A549 (cell line): ENCODE data around the gene TREX2. TPM values are rescaled to one million over a fixed set of nuclear protein-coding genes. Genes with fewer than 3 reads are reported as not detected.
"Not testable (repeated sequence)": the region's sequence is repeated elsewhere in the genome, so short reads cannot be mapped to it uniquely, and the experiment has no call there.

Source experiments
- ATAC-seq, 2 experiments: fragments of 200-7000 bp in 1 of 2; fragments of >200 bp in 1 of 2; cut with Nextera tagmentation in 1 of 2; cut with Tn5 transposase in 1 of 2; 3 replicates each; pipeline versions ENCODE4 v1.8.0 to v1.9.1; 2018 to 2020; ENCODE audit warnings: mild to moderate bottlenecking in 1 of 2, moderate library complexity in 1 of 2
- CTCF ChIA-PET: fragments of 300-600 bp; sonication (Branson Sonifier 250); formaldehyde crosslinking; extraction: SDS; loops from one replicate; lab custom pipeline; 2021; ENCODE audit warnings: antibody characterized with exemption, inconsistent platforms; lab: Yijun Ruan, JAX
- POLR2A ChIA-PET: fragments of 350-600 bp; formaldehyde crosslinking; extraction: SDS; loops from one replicate; lab custom pipeline; 2021; ENCODE audit warnings: antibody characterized with exemption, inconsistent platforms; lab: Yijun Ruan, JAX
- DNase-seq, 2 experiments: peaks; one replicate each; pipeline versions ENCODE4 v3.0.0 to v3.0.0-alpha.2; 2011 to 2016; ENCODE audit warnings: low read depth in 1 of 2, low spot score in 1 of 2
- FAIRE-seq: peaks from 2 replicates; lab custom pipeline; 2011; peaks lifted over from hg19 to GRCh38; lab: Jason Lieb, UNC
- H3K27ac ChIP-seq, 2 experiments: fragments of >200 bp; sonication (Bioruptor Twin); formaldehyde crosslinking; 3 replicates each; pipeline ENCODE4 v1.5.1; 2016 to 2017
- H3K4me1 ChIP-seq: fragments of >200 bp; sonication (Bioruptor Twin); formaldehyde crosslinking; 3 replicates; pipeline ENCODE4 v1.6.1; 2016
- H3K4me2 ChIP-seq: fragments of >200 bp; sonication (Bioruptor Twin); formaldehyde crosslinking; 3 replicates; pipeline ENCODE4 v1.6.1; 2016
- H3K4me3 ChIP-seq: fragments of >200 bp; sonication (Bioruptor Twin); formaldehyde crosslinking; 3 replicates; pipeline ENCODE4 v1.5.1; 2016
- H3K9me3 ChIP-seq: fragments of >200 bp; sonication (Bioruptor Twin); formaldehyde crosslinking; 3 replicates; pipeline ENCODE4 v1.6.1; 2016
- CBX2 ChIP-seq: fragments of 200-600 bp; sonication (generic); IDR thresholded peaks from 2 replicates; pipeline ENCODE4 v1.6.1; 2016; ENCODE audit warnings: low read depth, mild to moderate bottlenecking, borderline replicate concordance
- EHF ChIP-seq: fragments of 250-450 bp; sonication (Bioruptor Pico); IDR thresholded peaks from 2 replicates; pipeline ENCODE4 v1.5.0; 2020; ENCODE audit warnings: mild to moderate bottlenecking
- EHMT2 ChIP-seq: fragments of 200-600 bp; sonication (generic); IDR thresholded peaks from 2 replicates; pipeline ENCODE4 v1.6.1; 2016; ENCODE audit warnings: antibody characterized with exemption, low read depth, mild to moderate bottlenecking, moderate library complexity
- EP300 ChIP-seq, 2 experiments: fragments of >200 bp; sonication (Bioruptor Twin); formaldehyde crosslinking; IDR thresholded peaks; 2 replicates in 1 of 2; 3 replicates in 1 of 2; pipeline ENCODE4 v1.6.1; 2016 to 2017
- FOSB ChIP-seq: fragments of 250-450 bp; sonication (Bioruptor Pico); IDR thresholded peaks from 2 replicates; pipeline ENCODE4 v1.5.0; 2020; ENCODE audit warnings: mild to moderate bottlenecking, moderate library complexity
- FOXS1 ChIP-seq: fragments of 250-450 bp; sonication (Bioruptor Pico); IDR thresholded peaks from 2 replicates; pipeline ENCODE4 v1.5.0; 2020; ENCODE audit warnings: mild to moderate bottlenecking, moderate library complexity
- HMGXB4 ChIP-seq: fragments of 250-450 bp; sonication (Bioruptor Pico); IDR thresholded peaks from 2 replicates; pipeline ENCODE4 v1.5.0; 2021; ENCODE audit warnings: mild to moderate bottlenecking, moderate library complexity, borderline replicate concordance
- JUN ChIP-seq, 2 experiments: fragments of >200 bp; sonication (Bioruptor Twin); formaldehyde crosslinking; IDR thresholded peaks; 2 replicates in 1 of 2; 3 replicates in 1 of 2; pipeline ENCODE4 v1.6.1; 2016 to 2017
- JUNB ChIP-seq: fragments of >200 bp; sonication (Bioruptor Twin); formaldehyde crosslinking; IDR thresholded peaks from 2 replicates; pipeline ENCODE4 v1.6.1; 2016
- KDM1A ChIP-seq: fragments of 200-600 bp; sonication (generic); IDR thresholded peaks from 2 replicates; pipeline ENCODE4 v1.6.1; 2016; ENCODE audit warnings: low read depth, mild to moderate bottlenecking
- KDM5A ChIP-seq: fragments of 200-600 bp; sonication (generic); IDR thresholded peaks from 2 replicates; pipeline ENCODE4 v1.6.1; 2016; ENCODE audit warnings: antibody characterized with exemption, mild to moderate bottlenecking
- POLR2A ChIP-seq: IDR thresholded peaks from 2 replicates; pipeline ENCODE4 v1.6.1; 2012; ENCODE audit warnings: mild to moderate bottlenecking, low read length
- POLR2AphosphoS2 ChIP-seq: conservative IDR thresholded peaks from 2 replicates; pipeline ENCODE4 v1.6.1; 2012; ENCODE audit warnings: low read length, improper control_type of control experiment, inconsistent platforms
- RARB ChIP-seq: fragments of 250-450 bp; sonication (Bioruptor Pico); IDR thresholded peaks from 2 replicates; pipeline ENCODE4 v1.8.0; 2021; ENCODE audit warnings: mild to moderate bottlenecking, moderate library complexity
- RCOR1 ChIP-seq: fragments of 150-350 bp; IDR thresholded peaks from 2 replicates; pipeline ENCODE4 v1.6.1; 2014; ENCODE audit warnings: antibody characterized with exemption, low read length, low read depth
- REST ChIP-seq: fragments of 200-600 bp; sonication (generic); IDR thresholded peaks from 2 replicates; pipeline ENCODE4 v1.6.1; 2016; ENCODE audit warnings: antibody characterized with exemption, mild to moderate bottlenecking, moderate library complexity
- RNF2 ChIP-seq: fragments of 200-600 bp; sonication (generic); IDR thresholded peaks from 2 replicates; pipeline ENCODE4 v1.6.1; 2016; ENCODE audit warnings: low read depth, mild to moderate bottlenecking, antibody characterized with exemption, moderate library complexity, borderline replicate concordance
- ZSCAN20 ChIP-seq: fragments of 250-450 bp; sonication (Bioruptor Pico); IDR thresholded peaks from 2 replicates; pipeline ENCODE4 v1.8.0; 2022; ENCODE audit warnings: mild to moderate bottlenecking, moderate library complexity
- WGBS: methylation state at CpG from one replicate; pipeline ENCODE4 v1.1.6; 2017; ENCODE audit errors: missing lambda C conversion rate; 5-methylcytosine and 5-hydroxymethylcytosine counted together
- polyA plus RNA-seq, 4 experiments: library from polyadenylated mRNA; depleted of rRNA in 3 of 4; stranded (reverse); fragments of >200 nt; fragmentation: RNase III in 1 of 4; extraction: RNeasy Plus Mini Kit Qiagen cat#74134 plus additional on column Dnase treatment in 1 of 4; gene quantifications; 2 replicates in 3 of 4; 3 replicates in 1 of 4; pipeline ENCODE4 v1.2.3, GENCODE V29; 2011 to 2017
- TF ChIP-seq, protein P1 (sequence below): IDR thresholded peaks from 2 replicates; pipeline ENCODE4 v1.6.1; 2012; ENCODE audit warnings: low read depth, borderline replicate concordance
- TF ChIP-seq, protein P2 (sequence below): fragments of 150-350 bp; IDR thresholded peaks from 2 replicates; pipeline ENCODE4 v1.6.1; 2014; ENCODE audit warnings: low read depth, mild to moderate bottlenecking, low read length

TREX2 gene
- polyA plus RNA-seq, 2 of the 4 experiments (the other 2 are of a cell fraction): 0.27 to 0.99 TPM

GRCh38 chrX:153406011-153406410, 39.8 kb downstream of the TREX2 start:
- no peak for ATAC-seq
- no peak overlapping the region for H3K27ac ChIP-seq
- ChIA-PET CTCF (interaction anchor here (1.5 to 1.7 kb wide), 4 partner anchors 13 to 373 kb away, joined by 3 to 4 read pairs (median 3); no protein-coding TSS in a partner anchor), POLR2A (no interaction called here)
- 61% methylated on average over 9 of the region's 9 CpGs for WGBS
- no peak overlapping the region for H3K4me3 ChIP-seq
- no peak overlapping the region for H3K4me2 ChIP-seq
- no peaks in the 10 kb centered on the region for H3K9me3 ChIP-seq
- H3K4me1 ChIP-seq: no peaks in the 10 kb centered on the region
- TF ChIP-seq FOSB (CRISPR knock-in tag): no peak
- TF ChIP-seq KDM1A: no peak
- TF ChIP-seq, protein P1, sequence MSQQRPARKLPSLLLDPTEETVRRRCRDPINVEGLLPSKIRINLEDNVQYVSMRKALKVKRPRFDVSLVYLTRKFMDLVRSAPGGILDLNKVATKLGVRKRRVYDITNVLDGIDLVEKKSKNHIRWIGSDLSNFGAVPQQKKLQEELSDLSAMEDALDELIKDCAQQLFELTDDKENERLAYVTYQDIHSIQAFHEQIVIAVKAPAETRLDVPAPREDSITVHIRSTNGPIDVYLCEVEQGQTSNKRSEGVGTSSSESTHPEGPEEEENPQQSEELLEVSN: no peak
- TF ChIP-seq ZSCAN20 (CRISPR knock-in tag): no peak
- TF ChIP-seq, protein P2, sequence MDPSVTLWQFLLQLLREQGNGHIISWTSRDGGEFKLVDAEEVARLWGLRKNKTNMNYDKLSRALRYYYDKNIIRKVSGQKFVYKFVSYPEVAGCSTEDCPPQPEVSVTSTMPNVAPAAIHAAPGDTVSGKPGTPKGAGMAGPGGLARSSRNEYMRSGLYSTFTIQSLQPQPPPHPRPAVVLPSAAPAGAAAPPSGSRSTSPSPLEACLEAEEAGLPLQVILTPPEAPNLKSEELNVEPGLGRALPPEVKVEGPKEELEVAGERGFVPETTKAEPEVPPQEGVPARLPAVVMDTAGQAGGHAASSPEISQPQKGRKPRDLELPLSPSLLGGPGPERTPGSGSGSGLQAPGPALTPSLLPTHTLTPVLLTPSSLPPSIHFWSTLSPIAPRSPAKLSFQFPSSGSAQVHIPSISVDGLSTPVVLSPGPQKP: no peak
- no peak for TF ChIP-seq EHMT2
- TF ChIP-seq CBX2: no peak
- TF ChIP-seq RARB (CRISPR knock-in tag): no peak
- no peak for DNase-seq
- FAIRE-seq: no peak

DNA sequence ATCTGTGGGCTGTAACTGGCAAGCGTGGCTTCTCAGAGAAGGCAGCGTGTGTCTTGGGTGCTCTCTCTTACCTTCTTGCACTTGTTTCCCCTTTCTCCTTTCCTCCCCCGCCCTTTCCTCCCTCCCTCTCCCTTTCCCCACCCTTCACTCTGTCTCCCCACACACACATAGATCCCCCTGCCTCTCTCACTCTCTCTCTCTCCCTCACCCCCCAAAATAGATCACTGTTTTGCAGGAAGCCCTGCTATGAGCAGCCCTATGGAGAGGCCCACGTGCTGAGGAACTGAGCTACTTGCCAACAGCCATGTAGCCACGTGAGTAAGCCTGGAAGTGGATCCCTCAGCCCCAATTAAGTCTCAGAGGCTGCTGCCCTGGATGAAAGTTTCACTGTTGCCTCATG, 40.4 kb downstream of the TREX2 start:
- no peak overlapping the region for H3K27ac ChIP-seq
- no peaks in the 10 kb centered on the region for H3K4me1 ChIP-seq
- POLR2A ChIA-PET: no interaction called here
- TF ChIP-seq KDM5A (no peak), CBX2 (no peak), RCOR1 (no peak), POLR2AphosphoS2 (no peak), JUNB (no peak), HMGXB4 (CRISPR knock-in tag) (no peak), EP300 (IDR thresholded peaks at IDR 0.05) (no peak), ZSCAN20 (CRISPR knock-in tag) (no peak)
- ATAC-seq (no peak), FAIRE-seq (no peak), DNase-seq (no peak)
- no peaks in the 10 kb centered on the region for H3K9me3 ChIP-seq
- H3K4me2 ChIP-seq: no peak overlapping the region
- CTCF ChIA-PET: interaction anchor here (1.5 to 1.7 kb wide), 3 partner anchors 13 to 56 kb away, joined by 3 to 4 read pairs (median 3); no protein-coding TSS in a partner anchor
- 22% methylated on average over 4 of the region's 5 CpGs for WGBS
- H3K4me3 ChIP-seq: no peak overlapping the region

DNA sequence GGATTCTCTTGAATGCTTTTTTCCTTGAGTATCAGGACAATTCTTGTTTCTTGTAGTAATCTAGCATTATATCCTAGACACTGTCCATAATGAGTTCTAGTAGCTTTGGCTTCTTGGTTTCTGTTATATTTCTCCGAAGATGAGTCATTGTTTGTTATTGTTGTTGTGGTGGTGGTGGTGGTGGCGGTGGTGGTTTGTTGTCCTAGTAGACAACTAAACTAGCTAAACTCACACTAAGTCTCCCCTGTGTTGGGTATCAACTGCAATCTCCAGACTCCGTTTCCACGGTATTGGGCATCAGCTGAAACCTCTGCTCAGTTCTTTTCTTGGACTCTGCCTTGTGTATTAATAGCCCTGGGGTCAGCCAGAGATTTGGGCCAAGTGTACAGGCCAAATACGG, 41.5 kb downstream of the TREX2 start:
- ATAC-seq, H3K4me1 ChIP-seq, H3K4me3 ChIP-seq, H3K4me2 ChIP-seq, H3K9me3 ChIP-seq, POLR2A ChIA-PET, DNase-seq, H3K27ac ChIP-seq: not testable (repeated sequence)
- CTCF ChIA-PET: interaction anchor here (0.7 kb wide), 1 partner anchor 461 kb away, joined by 3 read pairs; no protein-coding TSS in a partner anchor
- peak; percentile 68 for FAIRE-seq
- 28% methylated on average over 5 of the region's 5 CpGs for WGBS

GRCh38 chrX:153401133-153401764, 44.6 kb downstream of the TREX2 start, which contains the start of gene PNMA6E:
Gene PNMA6E (minus strand): TSS chrX:153401350. CDS start chrX:153398849, 2,501 bp downstream.
- Histone ChIP-seq H3K4me1 (no peaks in the 10 kb centered on the region), H3K9me3 (no peaks in the 10 kb centered on the region), H3K4me2 (peak within 1 kb of the TSS; percentile 45; the same call in 2 of the 3 replicates), H3K4me3 (no peak within 1 kb of the TSS), H3K27ac (no peak within 1 kb of the TSS)
- CTCF ChIA-PET: no interaction called here
- WGBS: 81% methylated on average over 18 of the region's 29 CpGs
- no peak for ATAC-seq
- no peak for FAIRE-seq
- POLR2A ChIA-PET: no interaction called here
- peak in 1 of 2 experiments; percentile 4 for DNase-seq
- TF ChIP-seq JUN (IDR thresholded peaks at IDR 0.05) (no peak), POLR2A (no peak), FOXS1 (CRISPR knock-in tag) (no peak), EHF (no peak), RNF2 (no peak), HMGXB4 (CRISPR knock-in tag) (no peak), EP300 (IDR thresholded peaks at IDR 0.05) (no peak), REST (no peak)
